Islet of Langerhans (tissue), 1 donor: ENCODE data around the gene SMAD6.

ENCODE experiments used
- FAIRE-seq: peaks from one replicate; lab custom pipeline; 2011; peaks lifted over from hg19 to GRCh38; lab: Jason Lieb, UNC

The SMAD6 gene

DNA sequence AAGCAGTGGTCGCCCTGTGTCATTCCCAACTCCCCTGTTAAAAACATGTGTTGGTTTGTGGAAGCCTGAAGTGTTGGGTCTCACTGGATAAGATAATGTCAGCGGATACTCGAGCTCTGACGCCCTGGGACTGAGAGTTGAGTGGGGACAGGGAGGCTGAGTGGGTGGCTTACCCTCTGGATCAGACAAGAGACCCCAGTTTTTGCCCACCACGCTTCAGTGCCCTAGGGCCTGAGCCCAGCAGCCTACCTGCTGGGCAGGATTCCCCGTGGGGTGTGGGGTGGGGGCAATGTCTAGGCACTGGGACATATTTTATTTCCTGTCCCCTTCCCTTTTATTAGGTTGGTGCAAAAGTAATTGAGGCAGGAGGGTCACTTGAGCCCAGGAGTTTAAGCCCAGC, 75.0 kb downstream of the SMAD6 start:
- FAIRE-seq = no peak

DNA sequence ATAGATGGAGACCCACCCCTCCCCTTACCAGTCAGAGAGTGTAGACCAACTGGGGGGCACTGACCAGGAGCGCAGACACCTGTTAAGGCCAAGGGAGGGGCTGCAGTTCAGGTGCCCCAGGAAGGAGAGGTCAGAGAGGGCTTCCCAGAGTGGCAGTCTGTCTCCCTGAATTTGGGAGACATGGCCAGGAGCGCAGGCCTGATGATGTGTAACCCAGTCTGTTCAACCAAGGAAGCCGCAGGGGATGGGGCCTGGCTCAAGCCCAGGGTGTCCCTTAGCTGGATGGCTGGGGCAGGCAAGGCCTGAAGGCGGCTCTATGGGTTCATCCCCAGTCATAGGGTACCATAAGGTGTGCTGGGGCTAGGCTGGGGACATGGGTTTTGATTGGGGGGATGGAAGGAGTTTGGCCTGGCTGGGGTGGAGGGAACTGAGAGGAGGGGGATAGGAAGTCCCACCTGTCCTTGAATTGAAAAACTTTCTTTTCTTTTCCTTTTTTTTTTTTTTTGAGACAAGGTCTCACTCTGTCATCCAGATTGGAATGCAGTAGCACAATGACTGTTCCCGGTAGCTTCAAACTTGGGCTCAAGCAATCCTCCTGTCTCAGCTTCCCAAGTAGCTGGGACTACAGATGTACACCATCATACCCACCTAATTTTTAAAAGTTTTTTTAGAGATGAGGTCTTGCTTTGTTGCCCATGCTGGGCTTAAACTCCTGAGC, 75.7 kb downstream of the SMAD6 start:
- no peak for FAIRE-seq

GRCh38 chr15:66778314-66778665, 76.3 kb downstream of the SMAD6 start:
- FAIRE-seq = no peak

GRCh38 chr15:66778716-66779115, 76.7 kb downstream of the SMAD6 start:
- no peak for FAIRE-seq

GRCh38 chr15:66779331-66780009, 77.4 kb downstream of the SMAD6 start:
- FAIRE-seq = no peak

- FAIRE-seq = no peak
These were observed 78.3 kb downstream of the SMAD6 start for GRCh38 chr15:66780172-66780972.

GRCh38 chr15:66780973-66781718, 79.1 kb downstream of the SMAD6 start:
- no peak for FAIRE-seq

GRCh38 chr15:66782785-66783184, 80.7 kb downstream of the SMAD6 start:
- FAIRE-seq = no peak

DNA sequence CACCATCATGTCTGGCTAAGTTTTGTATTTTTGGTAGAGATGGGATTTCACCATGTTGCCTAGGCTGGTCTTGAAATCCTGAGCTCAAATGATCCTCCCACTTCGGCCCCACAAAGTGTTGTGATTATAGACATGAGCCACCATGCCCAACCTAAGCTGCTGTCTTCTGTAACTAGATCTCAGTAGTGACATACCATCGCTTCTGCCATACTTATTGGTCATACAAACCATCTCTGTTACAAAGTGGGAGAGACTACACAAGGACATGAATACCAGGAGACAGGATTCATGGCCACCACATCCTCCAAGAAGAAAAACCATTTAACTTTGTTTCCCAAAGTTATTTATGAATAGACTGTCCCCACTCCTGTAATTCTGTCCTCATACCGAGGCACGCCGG, 81.3 kb downstream of the SMAD6 start:
- no peak for FAIRE-seq

DNA sequence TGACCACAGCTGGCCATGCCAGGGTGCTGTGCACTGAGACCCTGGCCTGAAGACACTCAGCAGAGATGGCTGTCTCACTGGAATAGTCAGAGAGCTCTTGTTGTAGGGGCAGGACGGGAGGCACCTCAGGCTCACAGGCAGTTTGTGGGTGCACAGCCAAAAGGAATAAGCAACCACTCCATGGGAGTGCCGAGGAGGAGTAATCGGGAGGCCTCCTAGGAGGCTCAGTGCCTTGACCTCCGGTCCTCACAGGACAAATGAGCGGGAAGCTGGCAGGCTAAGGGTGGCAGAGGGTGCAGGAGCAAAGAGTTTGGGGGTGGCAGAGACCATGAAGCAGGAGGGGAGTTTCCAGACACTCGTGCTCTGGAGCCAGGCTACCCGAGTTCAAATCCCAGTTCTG, 81.7 kb downstream of the SMAD6 start:
- FAIRE-seq = no peak

- FAIRE-seq = no peak
These were observed 82.1 kb downstream of the SMAD6 start for GRCh38 chr15:66784174-66784573.

DNA sequence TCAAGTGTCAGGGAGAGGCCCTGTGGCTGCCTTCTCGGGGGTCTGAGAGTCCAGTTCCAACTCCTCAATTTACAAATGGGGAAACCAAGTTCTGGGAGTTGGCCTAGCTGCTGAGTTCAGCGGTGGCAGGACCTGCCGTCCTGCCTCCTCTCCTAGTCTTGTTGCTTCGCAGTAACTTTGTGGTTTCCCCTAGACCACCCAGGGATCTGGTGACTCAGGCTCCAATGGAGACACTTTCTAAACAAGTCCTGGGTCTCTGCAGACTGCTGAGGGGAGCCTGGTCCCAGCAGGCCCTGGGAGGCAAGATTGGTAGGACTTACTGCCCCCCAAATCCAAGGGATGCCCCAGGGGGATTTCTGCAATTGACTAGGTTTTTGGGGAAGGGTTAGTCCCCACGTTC, 83.6 kb downstream of the SMAD6 start:
- no peak for FAIRE-seq

DNA sequence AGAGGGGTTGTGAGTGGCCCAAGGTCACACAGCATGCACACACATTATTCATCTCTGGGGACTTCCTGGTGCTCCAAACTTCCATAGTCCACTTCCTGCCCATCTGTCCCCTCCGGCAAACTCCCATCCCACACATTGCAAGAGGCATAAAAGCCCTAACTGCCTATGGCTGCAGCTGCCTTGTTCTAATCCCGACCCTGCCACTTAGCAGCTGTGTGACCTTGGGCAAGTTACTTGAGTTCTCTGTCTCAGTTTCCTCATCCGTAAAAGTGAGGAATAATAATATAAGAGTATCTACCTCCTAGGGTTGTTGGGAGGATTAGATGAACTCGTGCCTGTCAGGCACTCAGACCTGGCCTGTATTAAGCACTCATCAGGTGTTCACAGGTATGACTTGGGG, 84.2 kb downstream of the SMAD6 start:
- no peak for FAIRE-seq

DNA sequence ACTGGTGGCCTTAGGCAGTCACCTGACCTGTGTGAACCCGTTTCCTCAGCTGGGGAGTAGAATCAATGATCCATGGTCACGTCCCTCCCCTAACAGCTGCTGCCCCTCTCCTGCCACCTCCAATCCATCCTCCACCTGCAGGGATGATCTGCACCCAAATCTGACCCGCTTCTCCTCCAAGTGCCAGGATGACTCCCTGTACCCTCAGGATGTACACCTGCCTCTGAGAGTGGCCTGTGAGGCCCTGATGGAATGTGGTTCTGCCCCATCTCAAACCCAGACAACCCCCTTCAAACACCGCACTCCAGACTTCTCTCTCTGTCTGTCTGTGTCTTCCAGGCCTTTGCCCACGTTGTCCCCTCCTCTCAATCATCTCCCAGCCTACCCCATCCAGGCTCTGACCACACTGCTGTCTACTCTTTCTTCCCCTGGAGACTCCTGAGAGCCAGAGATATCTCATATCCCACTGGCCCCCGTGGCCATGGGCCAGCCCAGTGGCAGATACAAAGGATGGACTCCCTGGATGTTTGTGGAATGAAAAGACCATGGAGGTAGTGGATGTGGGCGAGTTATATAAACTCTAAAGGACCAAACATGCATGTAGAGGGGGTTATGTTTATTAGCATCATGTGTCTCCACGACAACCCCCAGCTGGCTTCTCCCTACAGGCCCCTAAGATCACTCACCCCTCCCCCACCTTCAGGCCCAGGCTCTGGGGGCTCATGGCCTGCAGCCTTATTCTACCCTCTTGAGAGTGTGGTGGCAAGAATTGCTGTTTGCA, 84.9 kb downstream of the SMAD6 start:
- FAIRE-seq = no peak

DNA sequence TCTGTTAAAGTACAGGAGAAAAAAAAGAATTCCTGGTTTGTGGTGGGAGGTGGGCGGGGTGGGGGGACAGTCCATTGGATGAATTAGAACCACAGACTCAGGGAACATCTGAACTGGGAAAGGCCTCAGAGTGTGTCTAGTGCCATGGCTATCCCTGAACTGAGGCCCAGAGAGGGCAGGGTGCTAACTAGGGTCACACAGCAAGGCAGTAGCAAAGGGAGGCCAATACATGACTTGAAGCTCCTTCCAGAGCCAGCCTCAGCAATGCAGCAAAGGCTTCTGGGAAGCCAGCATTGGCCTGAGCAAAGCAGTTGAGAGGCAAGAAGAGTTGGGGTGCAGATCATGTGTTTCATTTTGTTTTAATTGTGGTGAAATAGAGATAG, 85.4 kb downstream of the SMAD6 start:
- no peak for FAIRE-seq

GRCh38 chr15:66788024-66788423, 86.0 kb downstream of the SMAD6 start:
- FAIRE-seq = no peak

GRCh38 chr15:66789029-66790025, 87.3 kb downstream of the SMAD6 start:
- FAIRE-seq = no peak

GRCh38 chr15:66795851-66796250, 93.8 kb downstream of the SMAD6 start:
- no peak for FAIRE-seq

GRCh38 chr15:66796343-66796742, 94.3 kb downstream of the SMAD6 start:
- FAIRE-seq = no peak

- no peak for FAIRE-seq
These were observed 95.9 kb downstream of the SMAD6 start for GRCh38 chr15:66797921-66798320.
